Fibroblast of the aortic adventitia (primary cell): ENCODE results near the gene SH2D5. TPM values are rescaled to one million over a fixed set of nuclear protein-coding genes. Genes with fewer than 3 reads are reported as not detected.

Experiments
- DNase-seq: peaks from one replicate; pipeline ENCODE4 v3.0.0-alpha.2; 2010; ENCODE audit warnings: low read depth
- H3K4me3 ChIP-seq: 2 replicates; pipeline ENCODE4 v1.5.1; 2011; ENCODE audit warnings: low read depth, mild to moderate bottlenecking, control low read depth, low read length, moderate library complexity
- CTCF ChIP-seq: IDR thresholded peaks from 2 replicates; pipeline ENCODE4 v1.5.1; 2011; ENCODE audit warnings: mild to moderate bottlenecking, low read length, control low read depth, inconsistent platforms; ENCODE audit not compliant: insufficient read depth
- total RNA-seq: library from RNA; depleted of rRNA; stranded (reverse); fragments of >200 nt; gene quantifications from 2 replicates; pipeline ENCODE4 v1.2.3, GENCODE V29; 2012; ENCODE audit warnings: low replicate concordance

SH2D5 gene
- total RNA-seq, 1 donor: 3.2 TPM

GRCh38 chr1:20695515-20695914 is 37.0 kb downstream of the SH2D5 start:
- no peak for DNase-seq
- TF ChIP-seq CTCF: no peak
- H3K4me3 ChIP-seq: no peak overlapping the region

- H3K4me3 ChIP-seq: no peak overlapping the region
- DNase-seq: no peak
- TF ChIP-seq CTCF: no peak
Observed at GRCh38 chr1:20693623-20694022, 38.9 kb downstream of the SH2D5 start.

GRCh38 chr1:20691872-20692271 is 40.6 kb downstream of the SH2D5 start:
- DNase-seq: no peak
- H3K4me3 ChIP-seq: no peak overlapping the region

GRCh38 chr1:20689645-20690056 is 42.9 kb downstream of the SH2D5 start:
- TF ChIP-seq CTCF: no peak
- no peak for DNase-seq
- H3K4me3 ChIP-seq: no peak overlapping the region

More at GRCh38 chr1:20691872-20692271, 40.6 kb downstream of the SH2D5 start:
- TF ChIP-seq CTCF: no peak

GRCh38 chr1:20686883-20687725 is 45.4 kb downstream of the SH2D5 start:
- no peak for DNase-seq
- no peak for TF ChIP-seq CTCF
- H3K4me3 ChIP-seq: no peak overlapping the region

GRCh38 chr1:20685741-20686140 is 46.8 kb downstream of the SH2D5 start:
- no peak overlapping the region for H3K4me3 ChIP-seq
- no peak for DNase-seq
- TF ChIP-seq CTCF: no peak
